NB4 (cell line): Measurements from ENCODE around the gene ARRDC4.

Experiments used
- CTCF ChIP-seq: IDR thresholded peaks from one replicate; pipeline ENCODE4 v1.5.1; 2012; ENCODE audit warnings: low read depth, low read length
- MYC ChIP-seq: IDR thresholded peaks from 2 replicates; pipeline ENCODE4 v1.6.1; 2011; ENCODE audit warnings: low read depth, low read length
- TF ChIP-seq, protein P1 (sequence below): IDR thresholded peaks from 2 replicates; pipeline ENCODE4 v1.6.1; 2011; ENCODE audit warnings: low read depth, low read length

- TF ChIP-seq CTCF (no peak), MYC (no peak)
- TF ChIP-seq, protein P1, sequence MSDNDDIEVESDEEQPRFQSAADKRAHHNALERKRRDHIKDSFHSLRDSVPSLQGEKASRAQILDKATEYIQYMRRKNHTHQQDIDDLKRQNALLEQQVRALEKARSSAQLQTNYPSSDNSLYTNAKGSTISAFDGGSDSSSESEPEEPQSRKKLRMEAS: no peak
Observed at GRCh38 chr15:97972366-97972765, 11.9 kb downstream of the ARRDC4 start.
